Trophoblast cell (in vitro differentiated cells and primary cell): ENCODE data around the gene PLXNA2.

Experiments used
- DNase-seq, 2 donors: peaks; one replicate each; pipeline ENCODE4 v3.0.0-alpha.2; 2016
- H2AFZ ChIP-seq: 2 replicates; pipeline ENCODE4 v1.6.1; 2013; ENCODE audit warnings: low read length, moderate library complexity, mild to moderate bottlenecking; ENCODE audit not compliant: insufficient read depth, poor library complexity
- H2AK5ac ChIP-seq: 2 replicates; pipeline ENCODE4 v1.6.1; 2013; ENCODE audit warnings: mild to moderate bottlenecking, low read length
- H2BK120ac ChIP-seq: 2 replicates; pipeline ENCODE4 v1.6.1; 2013; ENCODE audit warnings: low read length, mild to moderate bottlenecking, moderate library complexity; ENCODE audit not compliant: insufficient read depth, poor library complexity
- H2BK12ac ChIP-seq: 2 replicates; pipeline ENCODE4 v1.6.1; 2013; ENCODE audit warnings: mild to moderate bottlenecking, low read length, moderate library complexity
- H2BK5ac ChIP-seq: 2 replicates; pipeline ENCODE4 v1.6.1; 2013; ENCODE audit warnings: low read length, low read depth, moderate library complexity, mild to moderate bottlenecking; ENCODE audit not compliant: poor library complexity
- H3K14ac ChIP-seq: 2 replicates; pipeline ENCODE4 v1.6.1; 2013; ENCODE audit warnings: mild to moderate bottlenecking, low read length
- H3K18ac ChIP-seq: 2 replicates; pipeline ENCODE4 v1.6.1; 2013; ENCODE audit warnings: mild to moderate bottlenecking, low read length
- H3K23ac ChIP-seq: 2 replicates; pipeline ENCODE4 v1.6.1; 2013; ENCODE audit warnings: low read length
- H3K27ac ChIP-seq: 2 replicates; pipeline ENCODE4 v1.5.1; 2013; ENCODE audit warnings: low read depth, mild to moderate bottlenecking, inconsistent platforms, low read length, moderate library complexity
- H3K27me3 ChIP-seq: 2 replicates; pipeline ENCODE4 v1.6.1; 2013; ENCODE audit warnings: inconsistent platforms, mild to moderate bottlenecking, low read length, moderate library complexity; ENCODE audit not compliant: insufficient read depth
- H3K36me3 ChIP-seq, 2 experiments: 1 replicate in 1 of 2; 2 replicates in 1 of 2; pipeline ENCODE4 v1.6.1; 2013; ENCODE audit warnings: low read length in 2 of 2, mild to moderate bottlenecking in 2 of 2, moderate library complexity in 1 of 2; ENCODE audit not compliant: insufficient read depth in 2 of 2, control insufficient read depth in 1 of 2
- H3K4ac ChIP-seq: 2 replicates; pipeline ENCODE4 v1.6.1; 2013; ENCODE audit warnings: low read depth, mild to moderate bottlenecking, low read length, moderate library complexity
- H3K4me1 ChIP-seq, 2 experiments: 1 replicate in 1 of 2; 2 replicates in 1 of 2; pipeline ENCODE4 v1.6.1; 2013; ENCODE audit warnings: low read length in 2 of 2, mild to moderate bottlenecking in 2 of 2, moderate library complexity in 1 of 2; ENCODE audit not compliant: insufficient read depth in 2 of 2, control insufficient read depth in 1 of 2
- H3K4me2 ChIP-seq: 2 replicates; pipeline ENCODE4 v1.6.1; 2013; ENCODE audit warnings: inconsistent platforms, mild to moderate bottlenecking, low read length, moderate library complexity
- H3K4me3 ChIP-seq: 2 replicates; pipeline ENCODE4 v1.5.1; 2013; ENCODE audit warnings: mild to moderate bottlenecking, low read depth, low read length, inconsistent platforms
- H3K79me1 ChIP-seq: one replicate; pipeline ENCODE4 v1.6.1; 2013; ENCODE audit warnings: low read length
- H3K79me2 ChIP-seq: 2 replicates; pipeline ENCODE4 v1.6.1; 2013; ENCODE audit warnings: low read length, mild to moderate bottlenecking; ENCODE audit not compliant: control insufficient read depth, insufficient read depth, poor library complexity
- H3K9ac ChIP-seq: 2 replicates; pipeline ENCODE4 v1.6.1; 2013; ENCODE audit warnings: mild to moderate bottlenecking, low read length
- H3K9me3 ChIP-seq: 2 replicates; pipeline ENCODE4 v1.6.1; 2013; ENCODE audit warnings: low read depth, mild to moderate bottlenecking, control low read depth, inconsistent platforms, low read length; ENCODE audit not compliant: insufficient read depth
- H4K12ac ChIP-seq: 2 replicates; pipeline ENCODE4 v1.6.1; 2013; ENCODE audit warnings: low read depth, mild to moderate bottlenecking, low read length, moderate library complexity
- H4K8ac ChIP-seq: 2 replicates; pipeline ENCODE4 v1.6.1; 2013; ENCODE audit warnings: low read depth, mild to moderate bottlenecking, low read length, moderate library complexity
- H4K91ac ChIP-seq: one replicate; pipeline ENCODE4 v1.6.1; 2013; ENCODE audit warnings: low read depth, mild to moderate bottlenecking, low read length, moderate library complexity
- WGBS: extraction: QIAGEN DNeasy Blood & Tissue Kit; methylation state at CpG from one replicate; pipeline ENCODE4 v1.1.7; 2013; ENCODE audit warnings: missing lambda C conversion rate; ENCODE audit not compliant: insufficient read length, insufficient coverage; ENCODE audit errors: extremely low coverage; 5-methylcytosine and 5-hydroxymethylcytosine counted together

PLXNA2 gene

GRCh38 chr1:208004851-208005250, 239.3 kb downstream of the PLXNA2 start:
- Histone ChIP-seq H2AK5ac (no peak overlapping the region), H3K23ac (no peak overlapping the region), H2AFZ (no peak overlapping the region), H2BK12ac (no peak overlapping the region), H3K27me3 (no peaks in the 10 kb centered on the region), H3K79me1 (no peaks in the 10 kb centered on the region), H4K12ac (no peak overlapping the region), H4K91ac (no peak overlapping the region), H3K4me2 (no peak overlapping the region), H3K18ac (no peak overlapping the region), H2BK120ac (no peak overlapping the region), H3K4ac (no peak overlapping the region), H3K27ac (no peak overlapping the region), H3K36me3 (no peaks in the 10 kb centered on the region), H3K14ac (no peak overlapping the region), H3K4me3 (no peak overlapping the region), H3K9me3 (peaks cover 2% of the 10 kb centered on the region), H3K79me2 (no peaks in the 10 kb centered on the region), H3K9ac (no peak overlapping the region), H3K4me1 (no peaks in the 10 kb centered on the region), H4K8ac (no peak overlapping the region), H2BK5ac (no peak overlapping the region)
- no CpG with 5 or more reads among the region's 3 CpGs for WGBS
- no peak for DNase-seq

GRCh38 chr1:208003241-208003640, 240.9 kb downstream of the PLXNA2 start:
- H3K23ac ChIP-seq: no peak overlapping the region
- H3K27ac ChIP-seq: no peak overlapping the region
- no peak for DNase-seq
- H3K9ac ChIP-seq: no peak overlapping the region
- no peak overlapping the region for H3K14ac ChIP-seq
- no peaks in the 10 kb centered on the region for H3K4me1 ChIP-seq
- H3K27me3 ChIP-seq: no peaks in the 10 kb centered on the region
- no peaks in the 10 kb centered on the region for H3K79me1 ChIP-seq
- no peak overlapping the region for H2BK5ac ChIP-seq
- no peak overlapping the region for H4K12ac ChIP-seq
- no peak overlapping the region for H2BK12ac ChIP-seq
- H3K79me2 ChIP-seq: no peaks in the 10 kb centered on the region
- no peak overlapping the region for H2BK120ac ChIP-seq
- WGBS: no CpG with 5 or more reads among the region's 7 CpGs
- no peak overlapping the region for H3K4ac ChIP-seq
- no peak overlapping the region for H3K18ac ChIP-seq
- H4K91ac ChIP-seq: no peak overlapping the region
- no peaks in the 10 kb centered on the region for H3K9me3 ChIP-seq
- no peak overlapping the region for H4K8ac ChIP-seq
- no peak overlapping the region for H3K4me2 ChIP-seq
- no peak overlapping the region for H2AK5ac ChIP-seq
- no peaks in the 10 kb centered on the region for H3K36me3 ChIP-seq
- no peak overlapping the region for H3K4me3 ChIP-seq
- H2AFZ ChIP-seq: no peak overlapping the region

- no CpG with 5 or more reads among the region's 8 CpGs for WGBS
Observed at GRCh38 chr1:208002672-208003071, 241.5 kb downstream of the PLXNA2 start.

DNA sequence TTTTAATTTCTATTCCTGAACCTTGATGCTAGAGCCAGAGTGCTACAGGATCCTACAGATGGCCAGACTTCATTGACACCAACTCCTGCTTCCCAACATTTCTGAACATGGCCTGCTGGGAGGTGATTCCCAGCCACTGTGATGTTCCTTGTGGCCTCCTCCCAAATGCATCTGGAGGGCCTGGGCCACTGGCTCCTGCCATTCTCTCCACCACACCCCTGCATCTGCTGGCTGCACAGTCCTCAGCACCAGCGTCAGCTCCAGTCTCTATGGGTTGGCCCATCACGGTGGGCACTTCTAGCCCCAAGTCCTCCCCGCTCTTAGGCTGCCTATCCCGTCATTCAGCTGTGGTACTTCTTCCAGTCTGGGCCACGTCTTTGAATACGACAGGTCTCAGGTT, 242.1 kb downstream of the PLXNA2 start:
- H3K23ac ChIP-seq: no peak overlapping the region
- no peak overlapping the region for H4K8ac ChIP-seq
- no peak overlapping the region for H2BK12ac ChIP-seq
- H3K9ac ChIP-seq: no peak overlapping the region
- no peaks in the 10 kb centered on the region for H3K9me3 ChIP-seq
- no peaks in the 10 kb centered on the region for H3K79me1 ChIP-seq
- no peak overlapping the region for H3K27ac ChIP-seq
- no peak overlapping the region for H2BK5ac ChIP-seq
- WGBS: no CpG with 5 or more reads among the region's 6 CpGs
- H4K91ac ChIP-seq: no peak overlapping the region
- H4K12ac ChIP-seq: no peak overlapping the region
- no peak overlapping the region for H2AFZ ChIP-seq
- no peak overlapping the region for H2BK120ac ChIP-seq
- no peak overlapping the region for H3K4ac ChIP-seq
- H3K27me3 ChIP-seq: no peaks in the 10 kb centered on the region
- no peaks in the 10 kb centered on the region for H3K79me2 ChIP-seq
- H3K18ac ChIP-seq: no peak overlapping the region
- H2AK5ac ChIP-seq: no peak overlapping the region
- DNase-seq: no peak
- no peaks in the 10 kb centered on the region for H3K4me1 ChIP-seq
- no peak overlapping the region for H3K4me2 ChIP-seq
- no peak overlapping the region for H3K14ac ChIP-seq
- H3K36me3 ChIP-seq: no peaks in the 10 kb centered on the region
- H3K4me3 ChIP-seq: no peak overlapping the region

More at GRCh38 chr1:208002672-208003071, 241.5 kb downstream of the PLXNA2 start:
- H3K27ac ChIP-seq: no peak overlapping the region
- no peak overlapping the region for H2BK120ac ChIP-seq
- H2AFZ ChIP-seq: no peak overlapping the region
- no peak overlapping the region for H2BK5ac ChIP-seq
- H3K4me1 ChIP-seq: no peaks in the 10 kb centered on the region
- no peak overlapping the region for H3K4ac ChIP-seq
- no peak overlapping the region for H3K4me3 ChIP-seq
- no peaks in the 10 kb centered on the region for H3K79me2 ChIP-seq
- H2AK5ac ChIP-seq: no peak overlapping the region
- H3K79me1 ChIP-seq: no peaks in the 10 kb centered on the region
- no peak overlapping the region for H3K23ac ChIP-seq
- H3K9ac ChIP-seq: no peak overlapping the region
- no peak for DNase-seq
- H3K27me3 ChIP-seq: no peaks in the 10 kb centered on the region
- no peak overlapping the region for H4K91ac ChIP-seq
- H3K18ac ChIP-seq: no peak overlapping the region
- H3K14ac ChIP-seq: no peak overlapping the region
- no peak overlapping the region for H2BK12ac ChIP-seq
- no peak overlapping the region for H3K4me2 ChIP-seq
- H4K8ac ChIP-seq: no peak overlapping the region
- H3K36me3 ChIP-seq: no peaks in the 10 kb centered on the region
- no peaks in the 10 kb centered on the region for H3K9me3 ChIP-seq
- H4K12ac ChIP-seq: no peak overlapping the region
